Umbilical cord (tissue), 2 donors: Measurements from ENCODE around the gene TMEM140. TPM values are rescaled to one million over a fixed set of nuclear protein-coding genes. Genes with fewer than 3 reads are reported as not detected.
A peak's percentile ranks its signal among the peaks of the same experiment; 100 is the strongest.

Source experiments
- DNase-seq: peaks from one replicate; pipeline ENCODE4 v3.0.0-alpha.2; 2015; ENCODE audit warnings: low spot score
- total RNA-seq: library from RNA; depleted of rRNA; stranded (reverse); fragments of >200 nt; gene quantifications from one replicate; pipeline ENCODE4 v1.2.3, GENCODE V29; 2014; ENCODE audit warnings: low replicate concordance; ENCODE audit not compliant: insufficient read depth

TMEM140 gene
- total RNA-seq, 1 donor from 2014 or later, result 3.1 TPM

- peak; percentile 24 for DNase-seq
Measured at GRCh38 chr7:135192914-135193536, 45.2 kb downstream of the TMEM140 start.

GRCh38 chr7:135193615-135194081 is 45.8 kb downstream of the TMEM140 start:
- DNase-seq, result no peak

GRCh38 chr7:135194494-135195095 is 46.7 kb downstream of the TMEM140 start:
- no peak for DNase-seq

- DNase-seq, result no peak
Measured at GRCh38 chr7:135195156-135195555, 47.3 kb downstream of the TMEM140 start.

GRCh38 chr7:135195968-135196629 is 48.2 kb downstream of the TMEM140 start:
- no peak for DNase-seq

DNA sequence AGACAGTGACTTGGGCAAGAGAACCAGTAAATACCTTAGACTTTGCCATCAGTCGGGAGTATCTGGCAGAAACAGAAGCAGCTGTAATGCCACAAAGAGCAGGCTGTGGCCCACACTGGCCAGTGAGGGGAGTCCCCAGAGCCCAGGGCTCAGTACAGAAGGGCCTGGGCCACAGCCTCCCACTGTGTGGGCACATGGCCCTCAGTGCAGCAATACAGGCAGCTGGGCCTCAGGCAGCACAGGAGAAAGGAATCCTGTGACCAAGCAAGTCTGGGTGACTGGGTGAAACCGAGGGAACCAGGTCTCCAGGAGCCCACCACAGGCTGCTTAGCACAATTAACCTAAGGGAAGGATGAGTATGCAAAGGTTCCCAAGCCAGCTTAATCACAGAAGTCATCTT is 49.5 kb downstream of the TMEM140 start:
- DNase-seq, result no peak

- DNase-seq, result no peak
Measured at GRCh38 chr7:135197906-135198655, 50.2 kb downstream of the TMEM140 start.

DNA sequence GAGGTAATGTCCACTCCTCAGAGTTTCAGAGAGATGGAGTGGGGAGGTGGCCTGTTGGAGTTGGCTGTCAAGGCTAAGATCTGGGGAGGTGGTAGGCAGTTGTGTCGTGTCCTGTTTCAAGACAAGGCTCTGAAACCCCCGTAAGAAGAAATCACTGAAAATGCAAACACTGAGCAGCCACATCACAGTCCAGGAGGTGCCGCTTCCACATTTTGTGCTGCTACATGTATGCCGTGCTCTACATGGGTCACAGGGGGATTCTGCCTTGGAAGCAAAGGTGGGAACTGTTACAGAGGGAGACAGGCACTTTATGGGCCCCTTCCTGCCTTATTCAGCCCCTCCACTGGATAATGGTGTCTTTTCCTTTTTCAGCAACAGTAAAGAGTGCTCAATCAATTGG is 51.6 kb downstream of the TMEM140 start:
- no peak for DNase-seq

GRCh38 chr7:135200821-135201331 is 53.0 kb downstream of the TMEM140 start:
- DNase-seq, result no peak

DNA sequence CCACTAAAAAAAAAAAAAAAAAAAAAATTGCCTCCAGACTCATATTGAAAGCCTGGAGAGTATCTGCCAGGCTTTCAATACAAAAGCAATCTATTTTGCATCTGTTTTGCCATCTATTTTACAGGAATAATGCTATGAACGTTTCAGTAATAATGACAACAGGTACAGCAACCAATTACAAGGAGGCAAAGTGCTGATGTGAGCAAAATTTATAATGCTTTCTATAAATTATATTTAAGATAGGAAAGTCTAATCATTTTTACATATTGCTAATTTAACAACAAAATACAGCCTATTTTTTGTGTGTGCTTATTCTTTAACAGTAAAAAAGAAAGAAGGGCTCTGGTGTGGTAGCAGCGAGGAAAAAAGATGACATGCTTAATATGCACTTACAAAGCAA is 53.5 kb downstream of the TMEM140 start:
- no peak for DNase-seq

- DNase-seq, result no peak
Measured at GRCh38 chr7:135204341-135204749, 56.5 kb downstream of the TMEM140 start.

DNA sequence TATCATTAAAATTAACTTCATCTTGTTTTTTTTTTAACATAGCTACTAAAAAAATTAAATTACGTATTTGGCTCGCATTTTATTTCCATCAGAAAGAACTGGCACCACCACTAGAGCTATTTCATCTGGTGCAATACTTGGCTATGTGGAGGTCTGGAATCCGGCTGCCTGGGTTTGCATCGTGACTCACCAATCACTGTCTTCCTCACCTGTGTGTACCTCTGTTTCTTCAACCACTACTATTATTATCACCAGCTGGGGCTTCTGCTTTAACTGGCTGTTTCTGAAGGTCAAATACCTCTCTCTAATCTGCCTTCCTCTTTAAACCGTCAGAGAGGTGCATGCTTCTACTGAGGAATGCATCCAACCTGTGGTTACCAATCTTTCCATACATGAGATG is 57.0 kb downstream of the TMEM140 start:
- no peak for DNase-seq

- DNase-seq, result peak; percentile 25
Measured at GRCh38 chr7:135205850-135206249, 58.0 kb downstream of the TMEM140 start.

GRCh38 chr7:135206941-135207391 is 59.1 kb downstream of the TMEM140 start:
- DNase-seq, result no peak

GRCh38 chr7:135207406-135208101 is 59.7 kb downstream of the TMEM140 start:
- no peak for DNase-seq

DNA sequence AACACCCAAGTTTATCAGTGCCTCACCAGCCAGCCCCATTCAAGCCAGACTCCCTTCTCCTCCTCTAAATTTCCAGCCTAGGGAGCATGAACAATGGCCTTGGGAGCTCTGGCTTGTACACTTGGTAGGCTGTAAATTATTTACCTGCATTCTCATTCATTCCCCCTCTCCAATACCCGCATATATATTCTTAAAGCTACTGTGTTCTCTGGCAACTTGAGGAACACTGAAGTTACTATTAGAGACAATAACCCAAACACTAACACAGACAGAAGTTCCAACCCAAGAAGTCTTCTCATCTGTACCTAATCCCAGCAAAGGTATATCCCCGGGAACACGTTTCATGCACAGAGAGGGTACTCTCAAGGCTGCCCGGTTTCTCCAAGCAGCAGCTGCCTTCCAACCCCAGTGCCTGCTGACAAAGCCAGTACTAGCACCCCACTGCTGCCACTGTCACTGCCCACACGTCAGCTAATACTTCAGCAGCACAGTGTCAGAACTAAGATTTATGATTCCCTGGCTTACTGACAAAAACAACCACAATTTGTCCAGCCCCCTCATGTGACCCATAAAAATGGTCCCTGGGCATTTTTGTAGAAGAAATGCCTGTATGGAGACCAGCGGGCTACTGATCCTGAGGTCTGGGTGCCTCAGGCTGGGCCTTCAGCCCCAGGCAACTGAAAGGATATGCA is 60.4 kb downstream of the TMEM140 start:
- peak; percentile 23 for DNase-seq

DNA sequence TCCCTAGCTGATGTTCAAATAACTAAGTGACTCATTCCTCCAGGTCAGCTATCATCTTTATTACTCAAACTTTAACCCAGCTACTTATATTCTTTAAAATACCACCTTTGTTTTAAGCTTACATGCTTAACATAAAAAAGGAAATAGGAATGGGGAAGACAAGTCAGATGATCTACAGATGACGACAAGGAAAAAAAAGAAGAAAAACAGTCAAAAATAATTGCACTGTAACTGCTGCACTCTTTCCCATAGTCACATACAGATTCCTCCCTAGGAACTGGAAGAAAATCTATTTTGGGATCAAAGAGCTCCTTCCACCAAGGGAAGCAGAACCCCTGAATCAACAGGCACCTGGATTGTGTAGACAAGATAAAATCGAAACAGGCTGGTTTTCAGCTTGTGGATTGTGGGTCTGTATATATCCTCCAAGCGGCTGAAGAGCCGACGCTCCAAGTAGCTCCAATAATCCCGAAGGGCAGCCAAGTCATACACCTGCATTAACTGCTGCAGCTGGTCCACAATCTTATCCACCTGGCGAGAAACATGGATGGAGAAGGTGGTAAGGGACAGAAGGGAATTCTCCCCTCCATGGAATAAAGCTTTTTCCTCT is 61.5 kb downstream of the TMEM140 start:
- DNase-seq, result peak; percentile 20

GRCh38 chr7:135210888-135211178 is 63.0 kb downstream of the TMEM140 start:
- DNase-seq, result peak; percentile 42

GRCh38 chr7:135211179-135211945 is 63.5 kb downstream of the TMEM140 start, which contains the start of gene WDR91:
Gene WDR91, minus strand, starts transcription at chr7:135211526. Its CDS starts 24 bp downstream, at chr7:135211502.
- DNase-seq, result peak; percentile 97
